ENCODE results near the gene XRCC6.
A peak's percentile ranks its signal among the peaks of the same experiment; 100 is the strongest.
"Not testable (repeated sequence)": the region's sequence is repeated elsewhere in the genome, so short reads cannot be mapped to it uniquely, and the experiment has no call there.

XRCC6 gene

GRCh38 chr22:41686890-41687289 lies 65.8 kb downstream of the XRCC6 start:
- DNase-seq (ENCODE audit: low read depth): not testable (repeated sequence)

GRCh38 chr22:41687901-41688364 lies 66.8 kb downstream of the XRCC6 start:
- DNase-seq (ENCODE audit: low read depth): no peak

GRCh38 chr22:41688365-41689211 lies 67.5 kb downstream of the XRCC6 start, which contains the start of gene SNU13:
TSS of gene SNU13 (minus strand) at chr22:41688867. CDS start at chr22:41688796, 71 bp downstream.
- peak; percentile 64 for DNase-seq (ENCODE audit: low read depth)

- no peak for DNase-seq (ENCODE audit: low read depth)
These were observed 69.4 kb downstream of the XRCC6 start for GRCh38 chr22:41690476-41690875.

- no peak for DNase-seq (ENCODE audit: low read depth)
These were observed 74.1 kb downstream of the XRCC6 start for GRCh38 chr22:41695211-41695610.

DNA sequence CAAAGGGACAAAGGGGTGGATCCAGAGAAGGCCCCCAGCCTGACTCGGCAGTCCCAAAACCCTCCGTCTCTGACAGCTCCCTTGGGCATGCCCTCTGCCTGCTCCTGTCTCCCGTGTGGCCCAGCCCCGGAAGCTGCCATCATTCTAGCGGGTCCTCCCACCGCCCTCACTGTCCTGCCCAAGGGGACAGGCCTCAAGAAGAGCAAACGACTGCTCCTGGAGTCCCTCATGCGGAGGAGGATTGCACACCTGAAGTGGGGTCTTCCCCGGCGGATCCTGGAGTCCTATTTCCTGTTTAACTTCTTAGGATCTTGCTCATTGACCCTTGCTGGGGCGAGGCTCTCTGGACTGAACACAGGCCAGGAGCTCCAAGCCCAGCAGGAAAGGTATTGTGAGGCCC lies 75.6 kb downstream of the XRCC6 start:
- DNase-seq (ENCODE audit: low read depth): no peak

DNA sequence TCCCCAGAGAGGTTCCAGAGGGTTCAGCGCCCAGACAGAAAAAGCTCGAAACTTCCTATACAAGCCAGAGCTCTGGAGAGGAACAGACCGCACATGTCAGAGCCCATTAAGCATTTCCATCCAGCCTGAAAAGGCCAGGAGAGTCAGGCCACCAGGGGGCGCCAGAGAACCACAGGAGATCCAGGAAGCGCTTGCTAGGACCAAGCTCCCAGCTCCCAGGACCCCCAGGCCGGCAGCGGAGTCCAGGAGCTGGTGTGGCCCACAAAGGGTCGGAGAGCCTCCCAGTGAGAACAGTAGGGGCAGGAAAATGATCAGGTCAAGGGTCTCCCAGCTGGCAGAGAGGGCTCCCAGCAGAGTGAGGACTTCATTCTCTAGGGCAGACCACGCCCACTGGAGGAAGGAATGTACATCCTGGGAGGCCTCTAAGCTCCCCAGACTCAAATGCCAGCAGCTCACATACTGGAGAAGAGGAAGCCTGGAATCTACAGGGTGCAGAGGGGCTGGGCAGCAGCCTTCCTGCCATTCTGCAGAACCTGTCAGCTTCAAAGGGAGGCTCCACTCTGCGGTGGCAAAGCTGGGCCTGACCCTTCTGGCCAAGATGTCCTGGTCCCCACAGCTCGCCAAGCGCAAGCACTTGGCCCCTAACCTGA lies 76.2 kb downstream of the XRCC6 start:
- peak; percentile 31 for DNase-seq (ENCODE audit: low read depth)

DNA sequence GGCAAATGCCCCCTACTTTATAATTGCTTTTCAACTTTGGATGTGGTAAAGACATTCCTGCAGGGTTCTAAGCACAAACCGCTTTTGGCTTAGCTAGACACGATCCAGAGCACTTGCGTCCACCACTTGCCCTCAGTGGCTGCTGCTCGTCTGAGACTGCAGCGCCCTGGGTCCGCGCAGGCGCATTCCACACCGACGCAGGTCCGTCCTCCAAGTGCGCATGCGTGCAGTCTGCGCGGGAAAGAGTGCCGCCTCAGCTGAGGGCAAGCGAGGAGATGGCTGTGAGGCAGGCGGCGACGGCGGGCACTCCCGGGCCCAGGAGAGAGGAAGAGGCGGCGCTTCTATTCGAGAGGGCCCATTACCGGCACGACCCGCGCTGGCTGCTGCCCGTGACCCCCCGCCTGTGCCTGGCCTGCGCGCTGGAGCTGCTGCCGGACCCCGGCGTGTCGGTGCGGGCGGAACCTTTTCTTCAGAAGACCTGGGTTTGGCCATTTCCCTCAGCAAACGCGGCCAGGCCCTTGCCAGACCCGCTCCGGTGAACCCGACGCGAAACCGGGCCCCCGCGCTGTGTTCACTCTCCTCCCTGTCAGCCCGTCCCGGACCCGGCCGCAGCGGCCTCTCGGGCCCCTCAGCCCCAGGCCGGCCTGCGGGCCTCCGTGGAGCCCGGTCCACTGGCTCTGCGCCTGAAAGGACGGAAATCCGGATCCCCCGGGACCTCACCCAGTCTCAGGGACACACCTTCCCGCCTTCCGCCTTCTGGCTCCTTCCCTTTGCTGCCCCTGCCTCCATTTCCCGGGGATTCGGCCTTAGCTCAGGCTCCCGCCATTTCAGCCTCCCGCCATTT lies 78.4 kb downstream of the XRCC6 start, which contains the start of gene MEI1:
TSS of gene MEI1 (plus strand) at position 240 of the 844 bp plus-strand sequence. CDS start at position 276, 36 bp downstream.
- DNase-seq (ENCODE audit: low read depth): no peak

GRCh38 chr22:41700108-41700364 lies 78.9 kb downstream of the XRCC6 start:
- no peak for DNase-seq (ENCODE audit: low read depth)

- DNase-seq (ENCODE audit: low read depth): no peak
These were observed 81.7 kb downstream of the XRCC6 start for GRCh38 chr22:41702763-41703162.

DNA sequence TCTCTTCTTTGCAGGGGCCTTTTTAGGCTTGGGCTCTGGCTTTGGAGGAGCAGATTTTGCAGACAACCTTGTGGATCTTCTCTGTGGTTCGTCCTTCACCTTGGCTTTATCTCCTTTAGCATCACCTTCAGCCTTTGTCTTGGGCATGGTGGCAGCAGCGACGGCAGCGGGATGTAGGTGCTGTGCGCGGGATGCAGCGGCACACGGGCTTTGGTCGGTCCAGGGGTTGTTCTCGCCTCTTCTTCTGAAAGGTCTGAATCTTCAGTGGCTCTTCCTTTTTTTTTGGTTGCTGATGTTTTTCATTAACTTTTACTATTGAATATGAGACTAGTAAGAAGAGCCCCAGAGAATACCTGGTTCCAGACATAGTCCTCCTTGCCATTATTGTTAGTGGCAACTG lies 88.2 kb downstream of the XRCC6 start:
- no peak for DNase-seq (ENCODE audit: low read depth)

- DNase-seq (ENCODE audit: low read depth): no peak
These were observed 91.9 kb downstream of the XRCC6 start for GRCh38 chr22:41713004-41713403.

Measured in GM04503 (cell line).